GM12878 (cell line): Measurements from ENCODE around the gene PNISR. TPM values are rescaled to one million over a fixed set of nuclear protein-coding genes. Genes with fewer than 3 reads are reported as not detected.

Source experiments
- CBX3 ChIP-seq: fragments of 200-600 bp; sonication (generic); IDR thresholded peaks from 2 replicates; pipeline ENCODE4 v1.6.1; 2016; ENCODE audit warnings: low read depth, borderline replicate concordance
- CTCF ChIP-seq, 3 experiments: IDR thresholded peaks in 2 of 3; conservative IDR thresholded peaks in 1 of 3; 2 replicates each; pipeline ENCODE4 v1.5.1; 2011; ENCODE audit warnings: low read depth in 3 of 3, low read length in 3 of 3, mild to moderate bottlenecking in 3 of 3, control low read depth in 2 of 3, moderate library complexity in 2 of 3, inconsistent platforms in 1 of 3, mixed read lengths in 1 of 3; ENCODE audit not compliant: control insufficient read depth in 2 of 3, insufficient read depth in 1 of 3; ENCODE audit errors: extremely low read depth in 1 of 3
- E2F4 ChIP-seq: IDR thresholded peaks from 2 replicates; pipeline ENCODE4 v1.6.1; 2012; ENCODE audit warnings: low read depth, low read length, improper control_type of control experiment
- EGR1 ChIP-seq, 2 experiments: IDR thresholded peaks; 1 replicate in 1 of 2; 2 replicates in 1 of 2; pipeline ENCODE4 v1.6.1; 2011 to 2012; ENCODE audit warnings: low read depth in 2 of 2, low read length in 2 of 2, borderline replicate concordance in 1 of 2, mild to moderate bottlenecking in 1 of 2, moderate library complexity in 1 of 2
- HCFC1 ChIP-seq: fragments of 150-350 bp; IDR thresholded peaks from 2 replicates; pipeline ENCODE4 v1.6.1; 2014; ENCODE audit warnings: low read length
- IKZF1 ChIP-seq: fragments of 450-650 bp; conservative IDR thresholded peaks from 2 replicates; pipeline ENCODE4 v1.6.1; 2017; ENCODE audit warnings: antibody characterized with exemption, mild to moderate bottlenecking
- KLF5 ChIP-seq: fragments of 450-650 bp; IDR thresholded peaks from 2 replicates; pipeline ENCODE4 v1.6.1; 2014; ENCODE audit warnings: mild to moderate bottlenecking; ENCODE audit not compliant: partially characterized antibody
- MYB ChIP-seq: fragments of 150-350 bp; IDR thresholded peaks from 2 replicates; pipeline ENCODE4 v1.6.1; 2014; ENCODE audit warnings: mild to moderate bottlenecking, low read depth, low read length, borderline replicate concordance
- NFIC ChIP-seq: IDR thresholded peaks from 2 replicates; pipeline ENCODE4 v1.6.1; 2012; ENCODE audit warnings: low read depth, mild to moderate bottlenecking, inconsistent platforms, low read length, moderate library complexity
- NFYA ChIP-seq: IDR thresholded peaks from 2 replicates; pipeline ENCODE4 v1.6.1; 2011; ENCODE audit warnings: low read depth, mild to moderate bottlenecking, low read length, improper control_type of control experiment, borderline replicate concordance
- POLR2AphosphoS5 ChIP-seq: IDR thresholded peaks from 2 replicates; pipeline ENCODE4 v1.6.1; 2011; ENCODE audit warnings: mild to moderate bottlenecking, low read length, inconsistent platforms
- SMC3 ChIP-seq: IDR thresholded peaks from 2 replicates; pipeline ENCODE4 v1.6.1; 2011; ENCODE audit warnings: low read length, improper control_type of control experiment, borderline replicate concordance
- TARDBP ChIP-seq: IDR thresholded peaks from 2 replicates; pipeline ENCODE4 v1.6.1; 2016; ENCODE audit warnings: borderline replicate concordance
- YBX1 ChIP-seq: fragments of 450-650 bp; IDR thresholded peaks from 2 replicates; pipeline ENCODE4 v1.6.1; 2016; ENCODE audit warnings: antibody characterized with exemption
- ZNF217 ChIP-seq: fragments of 450-650 bp; IDR thresholded peaks from 2 replicates; pipeline ENCODE4 v1.6.1; 2017; ENCODE audit warnings: antibody characterized with exemption, mild to moderate bottlenecking
- ZNF687 ChIP-seq: fragments of 450-650 bp; IDR thresholded peaks from 2 replicates; pipeline ENCODE4 v1.6.1; 2017; ENCODE audit warnings: mild to moderate bottlenecking, moderate library complexity
- polyA plus RNA-seq, 11 experiments: library from polyadenylated mRNA; depleted of rRNA in 4 of 11; unstranded in 6 of 11; stranded (reverse) in 5 of 11; fragments of >200 nt; fragmentation: Nextera tagmentation in 4 of 11; fragmentation: Illumina TruSeq in 1 of 11; extraction: Ambion mirVana in 4 of 11; extraction: Trizol in 1 of 11; gene quantifications; 1 replicate in 1 of 11; 2 replicates in 10 of 11; pipeline versions ENCODE4 v1.2.1 to v1.2.3, GENCODE V29; 2011 to 2016; ENCODE audit warnings: inconsistent platforms in 2 of 11, missing spikeins in 2 of 11, low read depth in 1 of 11
- total RNA-seq, 4 experiments: library from RNA; depleted of rRNA in 3 of 4; stranded (reverse); fragments of >200 nt in 3 of 4; fragmentation: Illumina TruSeq in 1 of 4; extraction: Trizol in 1 of 4; gene quantifications; 2 replicates each; pipeline versions ENCODE4 v1.2.1 to v1.2.3, GENCODE V29; 2013 to 2021
- TF ChIP-seq, protein P1 (sequence below): IDR thresholded peaks from 2 replicates; pipeline ENCODE4 v1.6.1; 2011; ENCODE audit warnings: low read depth, low read length, improper control_type of control experiment, borderline replicate concordance
- TF ChIP-seq, protein P2 (sequence below): fragments of 450-650 bp; formaldehyde crosslinking; IDR thresholded peaks from 2 replicates; pipeline ENCODE4 v1.5.0; 2022; ENCODE audit warnings: mild to moderate bottlenecking, missing genetic modification characterization

The PNISR gene
- total and polyA plus RNA-seq, 10 of the 15 experiments (the other 5 are each of a cell fraction or from before 2014, with no cell fraction given): 79.1 to 180 (median 105) TPM

GRCh38 chr6:99425647-99426450 is 741 bp upstream of the PNISR start (continued):
- TF ChIP-seq NFIC (no peak), CBX3 (no peak), CTCF (IDR thresholded peaks at IDR 0.05 in 2 of 3, conservative IDR thresholded peaks at IDR 0.05 in 1 of 3; ENCODE audit: control insufficient read depth in 2 of 3, extremely low read depth in 1 of 3, insufficient read depth in 1 of 3, low read depth in 3 of 3, low read length in 3 of 3) (peak; percentile 44 to 49 (median 48); a peak in 4 of 6 replicates), TARDBP (no peak), E2F4 (no peak), YBX1 (no peak), NFYA (no peak), IKZF1 (no peak), ZNF687 (peak; percentile 21; the same call in 1 of the 2 replicates), HCFC1 (no peak), MYB (no peak), EGR1 (IDR thresholded peaks at IDR 0.05; ENCODE audit: borderline replicate concordance in 1 of 2, low read depth in 2 of 2, low read length in 2 of 2) (no peak), POLR2AphosphoS5 (no peak), ZNF217 (no peak), SMC3 (peak; percentile 35; the same call in 1 of the 2 replicates), KLF5 (no peak)
- TF ChIP-seq, protein P1, sequence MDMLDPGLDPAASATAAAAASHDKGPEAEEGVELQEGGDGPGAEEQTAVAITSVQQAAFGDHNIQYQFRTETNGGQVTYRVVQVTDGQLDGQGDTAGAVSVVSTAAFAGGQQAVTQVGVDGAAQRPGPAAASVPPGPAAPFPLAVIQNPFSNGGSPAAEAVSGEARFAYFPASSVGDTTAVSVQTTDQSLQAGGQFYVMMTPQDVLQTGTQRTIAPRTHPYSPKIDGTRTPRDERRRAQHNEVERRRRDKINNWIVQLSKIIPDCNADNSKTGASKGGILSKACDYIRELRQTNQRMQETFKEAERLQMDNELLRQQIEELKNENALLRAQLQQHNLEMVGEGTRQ: no peak
- TF ChIP-seq, protein P2, sequence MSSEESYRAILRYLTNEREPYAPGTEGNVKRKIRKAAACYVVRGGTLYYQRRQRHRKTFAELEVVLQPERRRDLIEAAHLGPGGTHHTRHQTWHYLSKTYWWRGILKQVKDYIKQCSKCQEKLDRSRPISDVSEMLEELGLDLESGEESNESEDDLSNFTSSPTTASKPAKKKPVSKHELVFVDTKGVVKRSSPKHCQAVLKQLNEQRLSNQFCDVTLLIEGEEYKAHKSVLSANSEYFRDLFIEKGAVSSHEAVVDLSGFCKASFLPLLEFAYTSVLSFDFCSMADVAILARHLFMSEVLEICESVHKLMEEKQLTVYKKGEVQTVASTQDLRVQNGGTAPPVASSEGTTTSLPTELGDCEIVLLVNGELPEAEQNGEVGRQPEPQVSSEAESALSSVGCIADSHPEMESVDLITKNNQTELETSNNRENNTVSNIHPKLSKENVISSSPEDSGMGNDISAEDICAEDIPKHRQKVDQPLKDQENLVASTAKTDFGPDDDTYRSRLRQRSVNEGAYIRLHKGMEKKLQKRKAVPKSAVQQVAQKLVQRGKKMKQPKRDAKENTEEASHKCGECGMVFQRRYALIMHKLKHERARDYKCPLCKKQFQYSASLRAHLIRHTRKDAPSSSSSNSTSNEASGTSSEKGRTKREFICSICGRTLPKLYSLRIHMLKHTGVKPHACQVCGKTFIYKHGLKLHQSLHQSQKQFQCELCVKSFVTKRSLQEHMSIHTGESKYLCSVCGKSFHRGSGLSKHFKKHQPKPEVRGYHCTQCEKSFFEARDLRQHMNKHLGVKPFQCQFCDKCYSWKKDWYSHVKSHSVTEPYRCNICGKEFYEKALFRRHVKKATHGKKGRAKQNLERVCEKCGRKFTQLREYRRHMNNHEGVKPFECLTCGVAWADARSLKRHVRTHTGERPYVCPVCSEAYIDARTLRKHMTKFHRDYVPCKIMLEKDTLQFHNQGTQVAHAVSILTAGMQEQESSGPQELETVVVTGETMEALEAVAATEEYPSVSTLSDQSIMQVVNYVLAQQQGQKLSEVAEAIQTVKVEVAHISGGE (CRISPR knock-in tag): no peak
